ENCODE results near the gene ARL11. TPM values are rescaled to one million over a fixed set of nuclear protein-coding genes. Genes with fewer than 3 reads are reported as not detected.

Gene ARL11
- total RNA-seq, 1 experiment from 2014 or later, result 0.35 TPM

GRCh38 chr13:49607761-49608160 is 20.5 kb upstream of the ARL11 start:
- H3K36me3 Mint-ChIP-seq, result no peaks in the 10 kb centered on the region
- H3K27ac Mint-ChIP-seq, result no peak overlapping the region
- H3K4me3 Mint-ChIP-seq, result no peak overlapping the region
- H3K4me1 Mint-ChIP-seq, result peaks cover 8% of the 10 kb centered on the region; the same call in 1 of the 2 replicates
- ChIA-PET CTCF (interaction anchor here (0.8 to 3.0 kb wide), 8 partner anchors 21 to 327 kb away, joined by 3 to 11 read pairs (median 6); partner anchors contain the start of genes PHF11 and RCBTB1), POLR2A (no interaction called here)
- DNase-seq (ENCODE audit: low spot score), result no peak
- ATAC-seq, result no peak
- TF ChIP-seq, protein P1, sequence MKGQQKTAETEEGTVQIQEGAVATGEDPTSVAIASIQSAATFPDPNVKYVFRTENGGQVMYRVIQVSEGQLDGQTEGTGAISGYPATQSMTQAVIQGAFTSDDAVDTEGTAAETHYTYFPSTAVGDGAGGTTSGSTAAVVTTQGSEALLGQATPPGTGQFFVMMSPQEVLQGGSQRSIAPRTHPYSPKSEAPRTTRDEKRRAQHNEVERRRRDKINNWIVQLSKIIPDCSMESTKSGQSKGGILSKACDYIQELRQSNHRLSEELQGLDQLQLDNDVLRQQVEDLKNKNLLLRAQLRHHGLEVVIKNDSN (CRISPR knock-in tag; IDR thresholded peaks at IDR 0.05), result no peak
- TF ChIP-seq, protein P2, sequence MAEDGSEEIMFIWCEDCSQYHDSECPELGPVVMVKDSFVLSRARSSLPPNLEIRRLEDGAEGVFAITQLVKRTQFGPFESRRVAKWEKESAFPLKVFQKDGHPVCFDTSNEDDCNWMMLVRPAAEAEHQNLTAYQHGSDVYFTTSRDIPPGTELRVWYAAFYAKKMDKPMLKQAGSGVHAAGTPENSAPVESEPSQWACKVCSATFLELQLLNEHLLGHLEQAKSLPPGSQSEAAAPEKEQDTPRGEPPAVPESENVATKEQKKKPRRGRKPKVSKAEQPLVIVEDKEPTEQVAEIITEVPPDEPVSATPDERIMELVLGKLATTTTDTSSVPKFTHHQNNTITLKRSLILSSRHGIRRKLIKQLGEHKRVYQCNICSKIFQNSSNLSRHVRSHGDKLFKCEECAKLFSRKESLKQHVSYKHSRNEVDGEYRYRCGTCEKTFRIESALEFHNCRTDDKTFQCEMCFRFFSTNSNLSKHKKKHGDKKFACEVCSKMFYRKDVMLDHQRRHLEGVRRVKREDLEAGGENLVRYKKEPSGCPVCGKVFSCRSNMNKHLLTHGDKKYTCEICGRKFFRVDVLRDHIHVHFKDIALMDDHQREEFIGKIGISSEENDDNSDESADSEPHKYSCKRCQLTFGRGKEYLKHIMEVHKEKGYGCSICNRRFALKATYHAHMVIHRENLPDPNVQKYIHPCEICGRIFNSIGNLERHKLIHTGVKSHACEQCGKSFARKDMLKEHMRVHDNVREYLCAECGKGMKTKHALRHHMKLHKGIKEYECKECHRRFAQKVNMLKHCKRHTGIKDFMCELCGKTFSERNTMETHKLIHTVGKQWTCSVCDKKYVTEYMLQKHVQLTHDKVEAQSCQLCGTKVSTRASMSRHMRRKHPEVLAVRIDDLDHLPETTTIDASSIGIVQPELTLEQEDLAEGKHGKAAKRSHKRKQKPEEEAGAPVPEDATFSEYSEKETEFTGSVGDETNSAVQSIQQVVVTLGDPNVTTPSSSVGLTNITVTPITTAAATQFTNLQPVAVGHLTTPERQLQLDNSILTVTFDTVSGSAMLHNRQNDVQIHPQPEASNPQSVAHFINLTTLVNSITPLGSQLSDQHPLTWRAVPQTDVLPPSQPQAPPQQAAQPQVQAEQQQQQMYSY (CRISPR knock-in tag; IDR thresholded peaks at IDR 0.05), result no peak
- TF ChIP-seq PRRX2 (CRISPR knock-in tag; IDR thresholded peaks at IDR 0.05), result no peak
- TF ChIP-seq ATF1 (CRISPR knock-in tag; IDR thresholded peaks at IDR 0.05), result no peak
- no peak for TF ChIP-seq CDX4 (CRISPR knock-in tag; IDR thresholded peaks at IDR 0.05; ENCODE audit: borderline replicate concordance)
- no peak for TF ChIP-seq USF2 (CRISPR knock-in tag; IDR thresholded peaks at IDR 0.05)
- no peak for TF ChIP-seq IRF2 (CRISPR knock-in tag; IDR thresholded peaks at IDR 0.05; ENCODE audit: borderline replicate concordance, low read depth)
- TF ChIP-seq ATF6 (CRISPR knock-in tag; IDR thresholded peaks at IDR 0.05), result no peak
- TF ChIP-seq GRHL2 (CRISPR knock-in tag; IDR thresholded peaks at IDR 0.05; ENCODE audit: insufficient replicate concordance, severe bottlenecking), result no peak
- no peak for TF ChIP-seq NR2C2 (CRISPR knock-in tag; IDR thresholded peaks at IDR 0.05)
- no peaks in the 10 kb centered on the region for H3K9me3 Mint-ChIP-seq
- H3K27me3 Mint-ChIP-seq (ENCODE audit: low read depth), result no peaks in the 10 kb centered on the region

- H3K4me1 Mint-ChIP-seq, result peaks cover 8% of the 10 kb centered on the region; the same call in 1 of the 2 replicates
- ChIA-PET CTCF (interaction anchor here (3.0 kb wide), 1 partner anchor 308 kb away, joined by 11 read pairs; no protein-coding TSS in a partner anchor), POLR2A (no interaction called here)
- H3K27me3 Mint-ChIP-seq (ENCODE audit: low read depth), result no peaks in the 10 kb centered on the region
- H3K9me3 Mint-ChIP-seq, result no peaks in the 10 kb centered on the region
- H3K4me3 Mint-ChIP-seq, result no peak overlapping the region
- H3K36me3 Mint-ChIP-seq, result no peaks in the 10 kb centered on the region
- no peak overlapping the region for H3K27ac Mint-ChIP-seq
- DNase-seq (ENCODE audit: low spot score) (no peak), ATAC-seq (no peak)
- TF ChIP-seq ATF6 (CRISPR knock-in tag; IDR thresholded peaks at IDR 0.05) (no peak), E2F5 (CRISPR knock-in tag; IDR thresholded peaks at IDR 0.05) (no peak), KAT7 (CRISPR knock-in tag; IDR thresholded peaks at IDR 0.05; ENCODE audit: borderline replicate concordance) (no peak), ZNF232 (CRISPR knock-in tag; IDR thresholded peaks at IDR 0.05) (no peak), ZSCAN18 (CRISPR knock-in tag; IDR thresholded peaks at IDR 0.05) (no peak), HMGA2 (CRISPR knock-in tag; IDR thresholded peaks at IDR 0.05) (no peak), ELF4 (CRISPR knock-in tag; IDR thresholded peaks at IDR 0.05; ENCODE audit: low read depth) (no peak), SMAD3 (CRISPR knock-in tag; IDR thresholded peaks at IDR 0.05; ENCODE audit: borderline replicate concordance) (no peak), GRHL2 (CRISPR knock-in tag; IDR thresholded peaks at IDR 0.05; ENCODE audit: insufficient replicate concordance, severe bottlenecking) (no peak)
- TF ChIP-seq, protein P3, sequence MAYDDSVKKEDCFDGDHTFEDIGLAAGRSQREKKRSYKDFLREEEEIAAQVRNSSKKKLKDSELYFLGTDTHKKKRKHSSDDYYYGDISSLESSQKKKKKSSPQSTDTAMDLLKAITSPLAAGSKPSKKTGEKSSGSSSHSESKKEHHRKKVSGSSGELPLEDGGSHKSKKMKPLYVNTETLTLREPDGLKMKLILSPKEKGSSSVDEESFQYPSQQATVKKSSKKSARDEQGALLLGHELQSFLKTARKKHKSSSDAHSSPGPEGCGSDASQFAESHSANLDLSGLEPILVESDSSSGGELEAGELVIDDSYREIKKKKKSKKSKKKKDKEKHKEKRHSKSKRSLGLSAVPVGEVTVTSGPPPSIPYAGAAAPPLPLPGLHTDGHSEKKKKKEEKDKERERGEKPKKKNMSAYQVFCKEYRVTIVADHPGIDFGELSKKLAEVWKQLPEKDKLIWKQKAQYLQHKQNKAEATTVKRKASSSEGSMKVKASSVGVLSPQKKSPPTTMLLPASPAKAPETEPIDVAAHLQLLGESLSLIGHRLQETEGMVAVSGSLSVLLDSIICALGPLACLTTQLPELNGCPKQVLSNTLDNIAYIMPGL (CRISPR knock-in tag; IDR thresholded peaks at IDR 0.05), result no peak
Measured at GRCh38 chr13:49608651-49609331, 19.5 kb upstream of the ARL11 start.

Measured in WTC11 (cell line).